ENCODE data around the gene CKB. TPM values are rescaled to one million over a fixed set of nuclear protein-coding genes. Genes with fewer than 3 reads are reported as not detected.
A peak's percentile ranks its signal among the peaks of the same experiment; 100 is the strongest.

CKB gene
- total RNA-seq: 100 to 1,000 TPM in 3 of 4 donors, 10 to 100 TPM in 1; 75.6 to 249 (median 141) TPM

- peaks cover 0 to 77% (median 48%) of the 10 kb centered on the region in 4 donors for H3K4me1 ChIP-seq
- H3K9me3 ChIP-seq: no peaks in the 10 kb centered on the region
- no peak for DNase-seq (ENCODE audit: low spot score in 2 of 2)
- no peaks in the 10 kb centered on the region for H3K27me3 ChIP-seq
- H3K4me3 ChIP-seq: peak within 1 kb of the TSS; percentile 39 to 75 (median 64)
- H3K27ac ChIP-seq: peak within 1 kb of the TSS; percentile 71 to 90 (median 84)
- no peaks in the 10 kb centered on the region for H3K36me3 ChIP-seq
- 4 to 22% methylated on average over 21 to 78 of the region's 107 CpGs for WGBS, 2 donors
- TF ChIP-seq CTCF (IDR thresholded peaks at IDR 0.05) (no peak), EP300 (IDR thresholded peaks at IDR 0.05) (peak in 1 of 2 donors; percentile 67), POLR2A (IDR thresholded peaks at IDR 0.05) (peak; percentile 51 to 81)
These were observed at the start of gene CKB for GRCh38 chr14:103522649-103523574. Gene CKB, minus strand, starts transcription at chr14:103522830. Its CDS starts 337 bp downstream, at chr14:103522493.

- H3K36me3 ChIP-seq: peaks cover 0 to 15% (median 0%) of the 10 kb centered on the region in 3 donors
- H3K27me3 ChIP-seq: no peaks in the 10 kb centered on the region
- TF ChIP-seq CTCF (IDR thresholded peaks at IDR 0.05) (no peak), POLR2A (IDR thresholded peaks at IDR 0.05) (no peak), EP300 (IDR thresholded peaks at IDR 0.05) (no peak)
- H3K4me3 ChIP-seq: no peak overlapping the region
- 54 to 56% methylated on average over 11 of the region's 11 CpGs for WGBS, 2 donors
- no peaks in the 10 kb centered on the region for H3K9me3 ChIP-seq
- H3K27ac ChIP-seq: peak overlapping the region in 2 of 4 donors; percentile 19 to 46
- H3K4me1 ChIP-seq: peaks cover 0 to 78% (median 4%) of the 10 kb centered on the region in 4 donors
- DNase-seq (ENCODE audit: low spot score in 2 of 2): no peak
These were observed 46.8 kb upstream of the CKB start for GRCh38 chr14:103569408-103569807.

GRCh38 chr14:103568952-103569351, 46.3 kb upstream of the CKB start:
- H3K27ac ChIP-seq: peak overlapping the region in 2 of 4 donors; percentile 19 to 46
- no peaks in the 10 kb centered on the region for H3K27me3 ChIP-seq
- no peak for TF ChIP-seq EP300 (IDR thresholded peaks at IDR 0.05)
- WGBS, 2 donors: 35 to 51% methylated on average over 8 of the region's 8 CpGs
- no peak for DNase-seq (ENCODE audit: low spot score in 2 of 2)
- peaks cover 0 to 11% (median 0%) of the 10 kb centered on the region in 3 donors for H3K36me3 ChIP-seq
- H3K4me1 ChIP-seq: peaks cover under 1 to 79% (median 7%) of the 10 kb centered on the region in 4 donors
- H3K9me3 ChIP-seq: no peaks in the 10 kb centered on the region
- no peak overlapping the region for H3K4me3 ChIP-seq

- Histone ChIP-seq H3K36me3 (peaks cover 0 to 12% (median 0%) of the 10 kb centered on the region in 3 donors), H3K4me1 (peaks cover 4 to 76% (median 40%) of the 10 kb centered on the region in 4 donors), H3K27me3 (no peaks in the 10 kb centered on the region), H3K9me3 (no peaks in the 10 kb centered on the region), H3K4me3 (peak overlapping the region; percentile 91 to 99 (median 95)), H3K27ac (peak overlapping the region in 1 of 4 donors; percentile 95)
- DNase-seq (ENCODE audit: low spot score in 2 of 2): no peak
- WGBS, 2 donors: 60 to 67% methylated on average over 21 of the region's 21 CpGs
- TF ChIP-seq CTCF (IDR thresholded peaks at IDR 0.05) (no peak), POLR2A (IDR thresholded peaks at IDR 0.05) (no peak), EP300 (IDR thresholded peaks at IDR 0.05) (no peak)
These were observed 41.3 kb upstream of the CKB start for GRCh38 chr14:103563844-103564505.

GRCh38 chr14:103563226-103563620, 40.6 kb upstream of the CKB start:
- no peaks in the 10 kb centered on the region for H3K27me3 ChIP-seq
- no peak for DNase-seq (ENCODE audit: low spot score in 2 of 2)
- peaks cover 4 to 78% (median 40%) of the 10 kb centered on the region in 4 donors for H3K4me1 ChIP-seq
- H3K4me3 ChIP-seq: peak overlapping the region; percentile 91 to 99 (median 95)
- peaks cover 0 to 17% (median 0%) of the 10 kb centered on the region in 3 donors for H3K36me3 ChIP-seq
- 0 to 1% methylated on average over 22 of the region's 22 CpGs for WGBS, 2 donors
- TF ChIP-seq CTCF (IDR thresholded peaks at IDR 0.05) (no peak), POLR2A (IDR thresholded peaks at IDR 0.05) (no peak), EP300 (IDR thresholded peaks at IDR 0.05) (no peak)
- H3K27ac ChIP-seq: peak overlapping the region; percentile 83 to 95 (median 92)
- no peaks in the 10 kb centered on the region for H3K9me3 ChIP-seq
